Activated B cell treated with CpG ODN at 0.5 μM for 24 hours (primary cell): ENCODE data around the gene CRACDL. TPM values are rescaled to one million over a fixed set of nuclear protein-coding genes. Genes with fewer than 3 reads are reported as not detected.

Source experiments
- ATAC-seq: fragments of 200-7000 bp; cut with Tn5 transposase; one replicate; pipeline ENCODE4 v1.10.0; 2021; ENCODE audit warnings: low read depth, mild to moderate bottlenecking, moderate library complexity
- CTCF ChIA-PET: fragments of 350-600 bp; sonication (Branson Sonifier 250); formaldehyde crosslinking; loops from one replicate; lab custom pipeline; 2021; ENCODE audit warnings: antibody characterized with exemption; lab: Charles Lee
- POLR2A ChIA-PET: fragments of 350-600 bp; sonication (Branson Sonifier 250); formaldehyde crosslinking; loops from one replicate; lab custom pipeline; 2021; ENCODE audit warnings: antibody characterized with exemption; lab: Charles Lee
- DNase-seq: peaks from one replicate; pipeline ENCODE4 v3.0.0; 2022
- H3K27ac Mint-ChIP-seq: one replicate; pipeline ENCODE4 v1.8.0; 2020; ENCODE audit warnings: mixed read lengths
- H3K27me3 Mint-ChIP-seq: one replicate; pipeline ENCODE4 v1.8.0; 2021; ENCODE audit warnings: mixed read lengths
- H3K36me3 Mint-ChIP-seq: one replicate; pipeline ENCODE4 v1.8.0; 2021; ENCODE audit warnings: low read depth, mixed read lengths
- H3K4me1 Mint-ChIP-seq: one replicate; pipeline ENCODE4 v1.8.0; 2021; ENCODE audit warnings: mixed read lengths
- H3K4me3 Mint-ChIP-seq: one replicate; pipeline ENCODE4 v1.8.0; 2020; ENCODE audit warnings: mild to moderate bottlenecking, mixed read lengths
- H3K9me3 Mint-ChIP-seq: one replicate; pipeline ENCODE4 v1.8.0; 2020; ENCODE audit warnings: mixed read lengths
- intact Hi-C: fragments of 100-400 bp; cut with micrococcal nuclease; formaldehyde crosslinking; loops from one replicate; pipeline ENCODE4 v1.15.1; 2024
- total RNA-seq: library from RNA; stranded (reverse); gene quantifications from 2 replicates; pipeline ENCODE4 v1.2.3, GENCODE V29; 2022
- TF ChIP-seq, protein P1 (sequence below): fragments of 200-600 bp; IDR thresholded peaks from one replicate; pipeline ENCODE4 v1.8.0; 2022; ENCODE audit warnings: antibody characterized with exemption, mild to moderate bottlenecking

Gene CRACDL
- total RNA-seq, 1 donor from 2014 or later = not detected

DNA sequence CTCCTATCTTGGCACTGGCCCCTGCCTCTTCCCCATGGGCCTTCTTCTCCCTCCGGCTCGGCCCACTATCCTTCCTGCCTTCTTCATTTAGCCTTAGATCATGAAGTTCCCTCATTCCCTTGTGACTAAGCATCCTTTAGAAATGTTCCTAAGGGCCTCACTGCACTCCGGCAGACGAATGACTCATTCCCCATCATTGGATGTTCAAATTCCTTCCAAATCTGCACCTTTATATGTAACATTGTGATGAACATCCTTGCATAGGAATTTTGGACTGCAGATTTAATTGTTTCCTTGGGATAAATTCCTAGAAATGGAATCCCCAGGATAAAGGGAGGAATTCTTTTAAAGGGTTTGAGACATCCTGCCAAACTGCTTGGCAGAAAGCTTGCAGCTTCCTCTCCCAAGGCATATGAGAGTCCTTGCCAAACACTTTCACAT is 19.0 kb downstream of the CRACDL start:
- intact Hi-C loops = no loop called here
- TF ChIP-seq, protein P1, sequence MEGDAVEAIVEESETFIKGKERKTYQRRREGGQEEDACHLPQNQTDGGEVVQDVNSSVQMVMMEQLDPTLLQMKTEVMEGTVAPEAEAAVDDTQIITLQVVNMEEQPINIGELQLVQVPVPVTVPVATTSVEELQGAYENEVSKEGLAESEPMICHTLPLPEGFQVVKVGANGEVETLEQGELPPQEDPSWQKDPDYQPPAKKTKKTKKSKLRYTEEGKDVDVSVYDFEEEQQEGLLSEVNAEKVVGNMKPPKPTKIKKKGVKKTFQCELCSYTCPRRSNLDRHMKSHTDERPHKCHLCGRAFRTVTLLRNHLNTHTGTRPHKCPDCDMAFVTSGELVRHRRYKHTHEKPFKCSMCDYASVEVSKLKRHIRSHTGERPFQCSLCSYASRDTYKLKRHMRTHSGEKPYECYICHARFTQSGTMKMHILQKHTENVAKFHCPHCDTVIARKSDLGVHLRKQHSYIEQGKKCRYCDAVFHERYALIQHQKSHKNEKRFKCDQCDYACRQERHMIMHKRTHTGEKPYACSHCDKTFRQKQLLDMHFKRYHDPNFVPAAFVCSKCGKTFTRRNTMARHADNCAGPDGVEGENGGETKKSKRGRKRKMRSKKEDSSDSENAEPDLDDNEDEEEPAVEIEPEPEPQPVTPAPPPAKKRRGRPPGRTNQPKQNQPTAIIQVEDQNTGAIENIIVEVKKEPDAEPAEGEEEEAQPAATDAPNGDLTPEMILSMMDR = no peak
- H3K36me3 Mint-ChIP-seq = no peaks in the 10 kb centered on the region
- H3K27me3 Mint-ChIP-seq = peaks cover 21% of the 10 kb centered on the region
- no peak overlapping the region for H3K27ac Mint-ChIP-seq
- DNase-seq (no peak), ATAC-seq (no peak)
- ChIA-PET CTCF (no interaction called here), POLR2A (no interaction called here)
- H3K4me3 Mint-ChIP-seq = no peak overlapping the region
- no peaks in the 10 kb centered on the region for H3K9me3 Mint-ChIP-seq
- H3K4me1 Mint-ChIP-seq = no peaks in the 10 kb centered on the region

DNA sequence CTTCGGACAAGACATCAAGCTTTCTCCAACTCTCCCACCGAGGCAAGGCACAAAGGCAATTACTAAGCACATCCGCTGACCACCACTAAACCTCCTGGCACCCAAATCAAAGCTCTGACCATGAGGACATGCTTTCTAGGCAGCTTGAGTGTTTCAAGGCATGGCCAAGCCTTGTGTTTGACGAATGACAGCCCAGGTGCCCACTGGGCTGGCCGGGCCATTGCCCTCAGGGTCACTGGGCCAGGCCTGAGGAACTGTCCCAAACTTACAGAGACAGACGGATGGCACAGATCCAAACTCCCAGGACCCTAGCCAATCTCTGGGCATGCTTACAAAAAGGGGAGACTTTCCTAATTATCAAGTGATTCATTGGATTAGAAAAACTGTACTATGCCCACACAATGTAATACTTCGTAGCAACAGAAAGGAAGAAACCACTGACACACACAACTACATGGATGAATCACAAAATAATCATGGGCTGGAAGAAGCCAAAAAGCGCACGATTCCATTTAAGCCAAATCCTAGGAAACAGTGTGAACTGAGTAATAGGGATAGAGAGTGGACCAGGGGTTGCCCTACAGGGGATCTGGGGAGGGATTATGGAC is 20.2 kb downstream of the CRACDL start:
- ChIA-PET CTCF (no interaction called here), POLR2A (no interaction called here)
- H3K4me1 Mint-ChIP-seq = no peaks in the 10 kb centered on the region
- intact Hi-C loops = no loop called here
- ATAC-seq = no peak
- TF ChIP-seq, protein P1 = no peak
- H3K27me3 Mint-ChIP-seq = peaks cover 16% of the 10 kb centered on the region
- no peak overlapping the region for H3K27ac Mint-ChIP-seq
- H3K4me3 Mint-ChIP-seq = no peak overlapping the region
- H3K9me3 Mint-ChIP-seq = no peaks in the 10 kb centered on the region
- DNase-seq = no peak
- H3K36me3 Mint-ChIP-seq = no peaks in the 10 kb centered on the region

- Mint-ChIP-seq H3K27me3 (peaks cover 14% of the 10 kb centered on the region), H3K36me3 (no peaks in the 10 kb centered on the region), H3K9me3 (no peaks in the 10 kb centered on the region), H3K4me1 (peaks cover under 1% of the 10 kb centered on the region), H3K4me3 (no peak overlapping the region), H3K27ac (no peak overlapping the region)
- intact Hi-C loops = no loop called here
- ChIA-PET CTCF (no interaction called here), POLR2A (no interaction called here)
- TF ChIP-seq, protein P1 = no peak
- ATAC-seq (no peak), DNase-seq (no peak)
Measured at GRCh38 chr2:98914713-98915580, 21.1 kb downstream of the CRACDL start.

- Mint-ChIP-seq H3K4me3 (no peak overlapping the region), H3K27me3 (peaks cover 14% of the 10 kb centered on the region), H3K9me3 (no peaks in the 10 kb centered on the region), H3K27ac (no peak overlapping the region), H3K4me1 (peaks cover 9% of the 10 kb centered on the region), H3K36me3 (no peaks in the 10 kb centered on the region)
- no peak for DNase-seq
- TF ChIP-seq, protein P1 = no peak
- ATAC-seq = no peak
- intact Hi-C loops = no loop called here
- ChIA-PET CTCF (no interaction called here), POLR2A (no interaction called here)
Measured at GRCh38 chr2:98913916-98914712, 21.9 kb downstream of the CRACDL start.
